ENCODE data around the gene CDH15.
"Not testable (repeated sequence)": the region's sequence is repeated elsewhere in the genome, so short reads cannot be mapped to it uniquely, and the experiment has no call there.

CDH15 gene

GRCh38 chr16:89233678-89234490 lies 62.3 kb downstream of the CDH15 start:
- DNase-seq (ENCODE audit: low spot score), result no peak

GRCh38 chr16:89237733-89238132 lies 66.2 kb downstream of the CDH15 start:
- no peak for DNase-seq (ENCODE audit: low spot score)

- peak; percentile 66 for DNase-seq (ENCODE audit: low spot score)
Measured at GRCh38 chr16:89241187-89242007, 69.8 kb downstream of the CDH15 start.

- DNase-seq (ENCODE audit: low spot score), result no peak
Measured at GRCh38 chr16:89242795-89243200, 71.2 kb downstream of the CDH15 start.

- DNase-seq (ENCODE audit: low spot score), result no peak
Measured at GRCh38 chr16:89243664-89244063, 72.1 kb downstream of the CDH15 start.

- DNase-seq (ENCODE audit: low spot score), result not testable (repeated sequence)
Measured at GRCh38 chr16:89244264-89244663, 72.7 kb downstream of the CDH15 start.

- no peak for DNase-seq (ENCODE audit: low spot score)
Measured at GRCh38 chr16:89244754-89245153, 73.2 kb downstream of the CDH15 start.

All from CD4-positive, alpha-beta T cell treated with Interleukin-6 at 100 ng/mL for 8 hours (primary cell).